ENCODE data around the gene CYLD.

CYLD gene

GRCh38 chr16:50762241-50762640, 20.4 kb downstream of the CYLD start:
- Mint-ChIP-seq H3K27ac (no peak overlapping the region), H3K4me3 (peak overlapping the region; percentile 7 to 69), H3K36me3 (ENCODE audit: insufficient read depth) (peaks cover 79% of the 10 kb centered on the region), H3K27me3 (no peaks in the 10 kb centered on the region), H3K4me1 (ENCODE audit: low read depth in 2 of 2) (peaks cover 53 to 79% of the 10 kb centered on the region in 2 donors), H3K9me3 (no peaks in the 10 kb centered on the region)
- no peak for ATAC-seq (replicated peaks)
- DNase-seq: no peak

DNA sequence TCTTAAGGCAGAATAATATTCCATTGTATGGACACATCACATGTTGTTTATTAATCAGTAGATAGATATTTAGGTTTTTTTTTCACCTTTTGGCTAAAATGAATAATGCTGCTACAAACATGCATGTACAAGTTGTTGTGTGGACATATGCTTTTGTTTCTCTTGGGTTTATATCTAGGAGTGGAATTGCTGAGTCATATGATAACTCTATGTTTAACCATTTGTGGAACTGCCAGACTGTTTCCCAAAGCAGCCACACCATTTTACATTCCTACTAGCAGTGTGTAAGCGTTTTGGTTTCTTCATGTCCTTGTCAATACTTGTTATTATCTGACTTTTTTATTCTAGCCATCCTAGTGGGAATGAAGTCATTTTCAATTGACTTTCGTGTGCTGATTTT, 21.3 kb downstream of the CYLD start:
- Mint-ChIP-seq H3K36me3 (ENCODE audit: insufficient read depth) (peaks cover 76% of the 10 kb centered on the region), H3K4me1 (ENCODE audit: low read depth in 2 of 2) (peaks cover 51 to 79% of the 10 kb centered on the region in 2 donors), H3K27me3 (no peaks in the 10 kb centered on the region), H3K4me3 (peak overlapping the region in 1 of 2 donors; percentile 11), H3K27ac (peak overlapping the region in 1 of 2 donors; percentile 33), H3K9me3 (no peaks in the 10 kb centered on the region)
- ATAC-seq (replicated peaks) (no peak), DNase-seq (no peak)

DNA sequence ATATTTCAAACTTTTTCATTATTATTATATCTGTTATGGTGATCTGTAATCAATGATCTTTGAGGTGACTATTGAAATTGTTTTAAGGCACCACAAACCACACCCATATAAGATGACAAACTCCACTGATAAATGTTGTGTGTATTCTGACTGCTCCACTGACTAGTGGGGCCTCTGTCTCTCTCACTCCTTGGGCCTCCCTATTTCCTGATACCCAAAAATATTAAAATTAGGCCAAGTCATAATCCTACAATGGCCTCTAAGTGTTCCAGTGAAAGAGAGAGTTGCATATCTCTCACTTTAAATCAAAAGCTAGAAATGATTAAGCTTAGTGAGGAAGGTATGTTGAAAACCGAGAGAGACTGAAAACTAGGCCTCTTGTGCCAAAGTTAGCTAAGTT, 23.4 kb downstream of the CYLD start:
- Mint-ChIP-seq H3K27me3 (no peaks in the 10 kb centered on the region), H3K4me3 (peak overlapping the region in 1 of 2 donors; percentile 17), H3K9me3 (no peaks in the 10 kb centered on the region), H3K4me1 (ENCODE audit: low read depth in 2 of 2) (peaks cover 54 to 85% of the 10 kb centered on the region in 2 donors), H3K36me3 (ENCODE audit: insufficient read depth) (peaks cover 79% of the 10 kb centered on the region), H3K27ac (no peak overlapping the region)
- DNase-seq (no peak), ATAC-seq (replicated peaks) (no peak)

- H3K4me3 Mint-ChIP-seq: peak overlapping the region in 1 of 2 donors; percentile 17
- H3K27ac Mint-ChIP-seq: no peak overlapping the region
- peaks cover 80% of the 10 kb centered on the region for H3K36me3 Mint-ChIP-seq (ENCODE audit: insufficient read depth)
- H3K4me1 Mint-ChIP-seq (ENCODE audit: low read depth in 2 of 2): peaks cover 56 to 82% of the 10 kb centered on the region in 2 donors
- DNase-seq (no peak), ATAC-seq (replicated peaks) (no peak)
- H3K9me3 Mint-ChIP-seq: no peaks in the 10 kb centered on the region
- no peaks in the 10 kb centered on the region for H3K27me3 Mint-ChIP-seq
Measured at GRCh38 chr16:50765861-50766260, 24.0 kb downstream of the CYLD start.

- H3K27me3 Mint-ChIP-seq: no peaks in the 10 kb centered on the region
- H3K9me3 Mint-ChIP-seq: no peaks in the 10 kb centered on the region
- peaks cover 47 to 79% of the 10 kb centered on the region in 2 donors for H3K4me1 Mint-ChIP-seq (ENCODE audit: low read depth in 2 of 2)
- DNase-seq: no peak
- no peak overlapping the region for H3K27ac Mint-ChIP-seq
- H3K36me3 Mint-ChIP-seq (ENCODE audit: insufficient read depth): peaks cover 82% of the 10 kb centered on the region
- peak overlapping the region in 1 of 2 donors; percentile 53 for H3K4me3 Mint-ChIP-seq
- peak; percentile 24 for ATAC-seq (replicated peaks)
Measured at GRCh38 chr16:50767197-50767596, 25.3 kb downstream of the CYLD start.

DNA sequence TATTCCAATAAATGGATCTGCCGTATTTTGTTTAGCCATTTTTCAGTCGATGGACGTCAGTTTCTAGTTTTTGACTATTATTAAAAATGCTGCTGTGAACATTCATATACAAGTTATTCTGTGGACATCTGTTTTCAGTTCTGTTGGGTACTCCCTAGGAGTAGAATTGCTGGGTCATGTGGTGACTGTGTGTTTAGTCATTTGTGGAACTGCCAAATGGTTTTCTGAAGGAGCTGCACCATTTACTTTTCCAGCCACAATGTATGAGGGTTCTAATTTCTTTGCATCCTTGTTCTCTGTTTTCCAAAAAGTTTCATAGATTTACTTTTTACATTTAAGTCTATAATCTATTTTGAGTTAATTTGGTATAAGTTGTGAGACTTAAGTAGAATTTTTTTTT, 29.5 kb downstream of the CYLD start:
- ATAC-seq (replicated peaks): no peak
- H3K4me3 Mint-ChIP-seq: no peak overlapping the region
- DNase-seq: no peak
- H3K36me3 Mint-ChIP-seq (ENCODE audit: insufficient read depth): peaks cover 68% of the 10 kb centered on the region
- H3K9me3 Mint-ChIP-seq: no peaks in the 10 kb centered on the region
- peaks cover 30 to 63% of the 10 kb centered on the region in 2 donors for H3K4me1 Mint-ChIP-seq (ENCODE audit: low read depth in 2 of 2)
- H3K27me3 Mint-ChIP-seq: no peaks in the 10 kb centered on the region
- no peak overlapping the region for H3K27ac Mint-ChIP-seq

DNA sequence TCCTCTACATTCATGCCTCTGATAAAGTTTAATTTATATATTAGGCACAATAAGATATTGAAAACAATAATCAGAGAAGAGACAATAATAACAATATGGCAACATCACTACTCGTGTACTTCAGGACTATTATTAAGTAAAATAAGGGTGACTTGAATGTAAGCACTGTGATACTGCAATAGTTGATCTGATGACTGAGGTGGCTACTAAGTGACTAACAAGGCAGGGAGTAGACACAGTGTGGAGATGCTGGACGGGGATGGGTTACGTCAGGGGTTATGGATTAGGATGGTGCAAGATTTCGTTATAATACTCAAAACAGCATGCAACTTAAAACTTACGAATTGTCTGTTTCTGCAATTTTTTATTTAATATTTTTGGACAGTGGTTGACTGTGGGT, 32.5 kb downstream of the CYLD start:
- H3K27me3 Mint-ChIP-seq: no peaks in the 10 kb centered on the region
- H3K4me1 Mint-ChIP-seq (ENCODE audit: low read depth in 2 of 2): peaks cover 22 to 53% of the 10 kb centered on the region in 2 donors
- peaks cover 73% of the 10 kb centered on the region for H3K36me3 Mint-ChIP-seq (ENCODE audit: insufficient read depth)
- no peak for DNase-seq
- H3K27ac Mint-ChIP-seq: no peak overlapping the region
- H3K4me3 Mint-ChIP-seq: peak overlapping the region in 1 of 2 donors; percentile 2
- no peak for ATAC-seq (replicated peaks)
- no peaks in the 10 kb centered on the region for H3K9me3 Mint-ChIP-seq

DNA sequence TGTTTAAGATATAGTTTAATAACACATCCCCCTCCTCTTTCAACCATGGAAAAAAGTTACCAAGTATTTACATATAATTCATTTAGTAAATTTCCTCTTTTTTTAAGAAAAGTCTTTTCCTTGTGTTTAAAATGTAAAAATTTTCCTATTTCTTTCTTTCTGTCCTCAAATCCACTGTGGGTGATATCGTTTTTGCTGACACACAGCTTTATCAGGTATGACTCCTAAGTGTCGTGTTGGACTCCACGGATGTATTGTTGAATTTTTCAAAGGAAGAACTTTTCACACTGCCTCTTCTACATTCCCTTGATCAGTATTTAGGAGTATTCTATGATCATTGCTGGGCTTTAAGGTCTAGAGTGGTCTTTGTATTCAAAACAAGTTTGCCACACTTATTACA, 33.1 kb downstream of the CYLD start:
- DNase-seq: no peak
- H3K4me3 Mint-ChIP-seq: no peak overlapping the region
- no peaks in the 10 kb centered on the region for H3K27me3 Mint-ChIP-seq
- no peaks in the 10 kb centered on the region for H3K9me3 Mint-ChIP-seq
- ATAC-seq (replicated peaks): no peak
- H3K4me1 Mint-ChIP-seq (ENCODE audit: low read depth in 2 of 2): peaks cover 22 to 55% of the 10 kb centered on the region in 2 donors
- H3K27ac Mint-ChIP-seq: peak overlapping the region; percentile 32 to 56
- peaks cover 74% of the 10 kb centered on the region for H3K36me3 Mint-ChIP-seq (ENCODE audit: insufficient read depth)

DNA sequence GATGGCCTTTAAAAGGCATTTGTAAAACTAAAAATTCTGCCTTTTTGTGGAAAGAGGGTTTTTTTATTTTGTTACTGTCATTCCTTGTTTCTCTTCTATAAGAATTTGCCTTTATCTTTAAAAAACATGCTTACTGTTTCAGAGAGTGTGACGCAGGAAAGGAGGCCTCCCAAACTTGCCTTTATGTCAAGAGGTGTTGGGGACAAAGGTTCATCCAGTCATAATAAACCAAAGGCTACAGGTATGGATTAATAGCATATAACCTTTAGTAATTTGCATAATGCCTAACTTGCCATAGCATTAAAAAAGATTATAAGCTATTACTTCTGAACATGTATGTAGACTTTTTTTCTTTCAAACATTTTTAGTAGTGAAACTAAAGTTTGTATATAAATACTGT, 34.2 kb downstream of the CYLD start:
- DNase-seq: no peak
- peaks cover 24 to 59% of the 10 kb centered on the region in 2 donors for H3K4me1 Mint-ChIP-seq (ENCODE audit: low read depth in 2 of 2)
- no peak overlapping the region for H3K27ac Mint-ChIP-seq
- H3K4me3 Mint-ChIP-seq: no peak overlapping the region
- H3K27me3 Mint-ChIP-seq: no peaks in the 10 kb centered on the region
- ATAC-seq (replicated peaks): no peak
- no peaks in the 10 kb centered on the region for H3K9me3 Mint-ChIP-seq
- peaks cover 78% of the 10 kb centered on the region for H3K36me3 Mint-ChIP-seq (ENCODE audit: insufficient read depth)

GRCh38 chr16:50778284-50779163, 36.6 kb downstream of the CYLD start:
- peak overlapping the region; percentile 6 to 82 for H3K27ac Mint-ChIP-seq
- peaks cover 34 to 53% of the 10 kb centered on the region in 2 donors for H3K4me1 Mint-ChIP-seq (ENCODE audit: low read depth in 2 of 2)

GRCh38 chr16:50781043-50781442, 39.2 kb downstream of the CYLD start:
- peaks cover 23 to 39% of the 10 kb centered on the region in 2 donors for H3K4me1 Mint-ChIP-seq (ENCODE audit: low read depth in 2 of 2)
- peak overlapping the region; percentile 82 for H3K27ac Mint-ChIP-seq
- H3K36me3 Mint-ChIP-seq (ENCODE audit: insufficient read depth): peaks cover 95% of the 10 kb centered on the region
- DNase-seq: no peak
- peak overlapping the region; percentile 30 to 56 for H3K4me3 Mint-ChIP-seq
- H3K9me3 Mint-ChIP-seq: no peaks in the 10 kb centered on the region
- H3K27me3 Mint-ChIP-seq: no peaks in the 10 kb centered on the region
- ATAC-seq (replicated peaks): peak; percentile 66

More at GRCh38 chr16:50778284-50779163, 36.6 kb downstream of the CYLD start:
- no peaks in the 10 kb centered on the region for H3K9me3 Mint-ChIP-seq
- H3K27me3 Mint-ChIP-seq: no peaks in the 10 kb centered on the region
- no peak overlapping the region for H3K4me3 Mint-ChIP-seq
- ATAC-seq (replicated peaks): no peak
- no peak for DNase-seq
- peaks cover 90% of the 10 kb centered on the region for H3K36me3 Mint-ChIP-seq (ENCODE audit: insufficient read depth)

- Mint-ChIP-seq H3K9me3 (no peaks in the 10 kb centered on the region), H3K4me3 (peak overlapping the region; percentile 30 to 56), H3K36me3 (ENCODE audit: insufficient read depth) (peaks cover 95% of the 10 kb centered on the region), H3K27me3 (no peaks in the 10 kb centered on the region), H3K4me1 (ENCODE audit: low read depth in 2 of 2) (peaks cover 23 to 39% of the 10 kb centered on the region in 2 donors), H3K27ac (peak overlapping the region; percentile 82)
- peak; percentile 51 for ATAC-seq (replicated peaks)
- DNase-seq: no peak
Measured at GRCh38 chr16:50781518-50781917, 39.6 kb downstream of the CYLD start.

GRCh38 chr16:50789757-50790156, 47.9 kb downstream of the CYLD start:
- Mint-ChIP-seq H3K4me1 (ENCODE audit: low read depth in 2 of 2) (peaks cover 0 to 7% of the 10 kb centered on the region in 2 donors), H3K27me3 (no peaks in the 10 kb centered on the region), H3K27ac (peak overlapping the region; percentile 13 to 49), H3K4me3 (no peak overlapping the region), H3K36me3 (ENCODE audit: insufficient read depth) (peaks cover 85% of the 10 kb centered on the region), H3K9me3 (peaks cover 0 to 3% of the 10 kb centered on the region in 2 donors)
- DNase-seq (no peak), ATAC-seq (replicated peaks) (no peak)

GRCh38 chr16:50791522-50791921, 49.6 kb downstream of the CYLD start:
- no peak for ATAC-seq (replicated peaks)
- peaks cover 0 to 3% of the 10 kb centered on the region in 2 donors for H3K9me3 Mint-ChIP-seq
- DNase-seq: no peak
- peak overlapping the region in 1 of 2 donors; percentile 25 for H3K27ac Mint-ChIP-seq
- peaks cover 82% of the 10 kb centered on the region for H3K36me3 Mint-ChIP-seq (ENCODE audit: insufficient read depth)
- H3K4me3 Mint-ChIP-seq: no peak overlapping the region
- H3K27me3 Mint-ChIP-seq: no peaks in the 10 kb centered on the region
- H3K4me1 Mint-ChIP-seq (ENCODE audit: low read depth in 2 of 2): peaks cover 0 to 7% of the 10 kb centered on the region in 2 donors

All from effector memory CD8-positive, alpha-beta T cell (primary cell).